ENCODE measurements around the gene CTNNA3.

- TF ChIP-seq CTCF (conservative IDR thresholded peaks at IDR 0.05; ENCODE audit: low read length): no peak
- no peak for TF ChIP-seq EZH2phosphoT487 (IDR thresholded peaks at IDR 0.05; ENCODE audit: borderline replicate concordance)
Measured at GRCh38 chr10:67698164-67698563, 2.2 kb upstream of the CTNNA3 start.
